ENCODE measurements around the gene EFNB3.
A peak's percentile ranks its signal among the peaks of the same experiment; 100 is the strongest.

EFNB3 gene

GRCh38 chr17:7704601-7705268 lies at the start of gene EFNB3:
Gene EFNB3, plus strand, starts transcription at chr17:7705202. Its CDS starts 397 bp downstream, at chr17:7705599.
- peak within 1 kb of the TSS; percentile 54 for H3K4me3 ChIP-seq (ENCODE audit: low read depth, low read length)

- no peak overlapping the region for H3K4me3 ChIP-seq (ENCODE audit: low read depth, low read length)
These were observed 49.5 kb upstream of the EFNB3 start for GRCh38 chr17:7655541-7655840.

GRCh38 chr17:7656958-7657609 lies 47.9 kb upstream of the EFNB3 start:
- peak overlapping the region; percentile 8 for H3K4me3 ChIP-seq (ENCODE audit: low read depth, low read length)

- no peak overlapping the region for H3K4me3 ChIP-seq (ENCODE audit: low read depth, low read length)
These were observed 37.2 kb upstream of the EFNB3 start for GRCh38 chr17:7667656-7668406.

- H3K4me3 ChIP-seq (ENCODE audit: low read depth, low read length): no peak overlapping the region
These were observed 36.5 kb upstream of the EFNB3 start for GRCh38 chr17:7668482-7668881.

GRCh38 chr17:7673239-7673638 lies 31.8 kb upstream of the EFNB3 start:
- no peak overlapping the region for H3K4me3 ChIP-seq (ENCODE audit: low read depth, low read length)

GRCh38 chr17:7674934-7675333 lies 30.1 kb upstream of the EFNB3 start:
- no peak overlapping the region for H3K4me3 ChIP-seq (ENCODE audit: low read depth, low read length)

- H3K4me3 ChIP-seq (ENCODE audit: low read depth, low read length): no peak overlapping the region
These were observed 28.5 kb upstream of the EFNB3 start for GRCh38 chr17:7676533-7676932.

- H3K4me3 ChIP-seq (ENCODE audit: low read depth, low read length): no peak overlapping the region
These were observed 27.5 kb upstream of the EFNB3 start for GRCh38 chr17:7677388-7678067.

- peak overlapping the region; percentile 97 for H3K4me3 ChIP-seq (ENCODE audit: low read depth, low read length)
These were observed 20.0 kb upstream of the EFNB3 start for GRCh38 chr17:7684851-7685532.

GRCh38 chr17:7685533-7686221 lies 19.3 kb upstream of the EFNB3 start:
- peak overlapping the region; percentile 97 for H3K4me3 ChIP-seq (ENCODE audit: low read depth, low read length)

- peak overlapping the region; percentile 97 for H3K4me3 ChIP-seq (ENCODE audit: low read depth, low read length)
These were observed 18.6 kb upstream of the EFNB3 start for GRCh38 chr17:7686222-7687071.

- peak within 1 kb of the TSS; percentile 97 for H3K4me3 ChIP-seq (ENCODE audit: low read depth, low read length)
These were observed 17.7 kb upstream of the EFNB3 start, which contains the start of gene TP53 for GRCh38 chr17:7687072-7687907. Gene TP53, minus strand, starts transcription at chr17:7687490. Its CDS starts 10,896 bp downstream, at chr17:7676594.

- H3K4me3 ChIP-seq (ENCODE audit: low read depth, low read length): peak within 1 kb of the TSS; percentile 97
These were observed 16.8 kb upstream of the EFNB3 start, which contains the start of gene WRAP53 for GRCh38 chr17:7687908-7688807. Gene WRAP53, plus strand, starts transcription at chr17:7688477. Its CDS starts 172 bp downstream, at chr17:7688649.

- peak overlapping the region; percentile 70 for H3K4me3 ChIP-seq (ENCODE audit: low read depth, low read length)
These were observed 16.1 kb upstream of the EFNB3 start for GRCh38 chr17:7688808-7689316.

- H3K4me3 ChIP-seq (ENCODE audit: low read depth, low read length): no peak overlapping the region
These were observed 9.4 kb upstream of the EFNB3 start for GRCh38 chr17:7695586-7695985.

All from iPS-11a (cell line).